GM11168 (cell line): ENCODE measurements around the gene LSM14B.
"Not testable (repeated sequence)": the region's sequence is repeated elsewhere in the genome, so short reads cannot be mapped to it uniquely, and the experiment has no call there.

Experiments
- in situ Hi-C: fragments of 300-500 bp; cut with MboI; formaldehyde crosslinking; loops from one replicate; pipeline ENCODE4 v1.12.0; 2022; ENCODE audit warnings: low sequenced_read_pairs; ENCODE audit not compliant: unreplicated experiment

LSM14B gene

GRCh38 chr20:62121776-62122653 is at the start of gene LSM14B:
TSS of gene LSM14B (plus strand) at chr20:62122475. CDS start at chr20:62122667, 192 bp downstream.
- in situ Hi-C loops, result loop anchor here (10.0 kb wide), 1 partner anchor 127 kb away; no protein-coding TSS in a partner anchor

GRCh38 chr20:62073323-62073722 is 49.0 kb upstream of the LSM14B start:
- in situ Hi-C loops, result no loop called here

- in situ Hi-C loops, result no loop called here
These were observed 43.1 kb upstream of the LSM14B start for GRCh38 chr20:62079166-62079565.

GRCh38 chr20:62080249-62080990 is 41.9 kb upstream of the LSM14B start:
- in situ Hi-C loops, result no loop called here

- in situ Hi-C loops, result no loop called here
These were observed 39.0 kb upstream of the LSM14B start for GRCh38 chr20:62083312-62083711.

GRCh38 chr20:62084224-62084623 is 38.1 kb upstream of the LSM14B start:
- in situ Hi-C loops, result not testable (repeated sequence)

- in situ Hi-C loops, result no loop called here
These were observed 37.1 kb upstream of the LSM14B start for GRCh38 chr20:62085206-62085605.

GRCh38 chr20:62087227-62087626 is 35.0 kb upstream of the LSM14B start:
- in situ Hi-C loops, result no loop called here

GRCh38 chr20:62087632-62088031 is 34.6 kb upstream of the LSM14B start:
- in situ Hi-C loops, result no loop called here

GRCh38 chr20:62088258-62089127 is 33.8 kb upstream of the LSM14B start:
- in situ Hi-C loops, result no loop called here

- in situ Hi-C loops, result no loop called here
These were observed 32.9 kb upstream of the LSM14B start for GRCh38 chr20:62089393-62089792.

GRCh38 chr20:62096421-62097380 is 25.6 kb upstream of the LSM14B start:
- in situ Hi-C loops, result no loop called here

- in situ Hi-C loops, result no loop called here
These were observed 24.3 kb upstream of the LSM14B start for GRCh38 chr20:62097881-62098407.

- in situ Hi-C loops, result no loop called here
These were observed 21.2 kb upstream of the LSM14B start for GRCh38 chr20:62101078-62101477.

- in situ Hi-C loops, result no loop called here
These were observed 18.6 kb upstream of the LSM14B start for GRCh38 chr20:62103508-62104233.

- in situ Hi-C loops, result no loop called here
These were observed 18.0 kb upstream of the LSM14B start for GRCh38 chr20:62104234-62104789.

- in situ Hi-C loops, result no loop called here
These were observed 17.4 kb upstream of the LSM14B start for GRCh38 chr20:62104791-62105345.

GRCh38 chr20:62105592-62105991 is 16.7 kb upstream of the LSM14B start:
- in situ Hi-C loops, result no loop called here
